ENCODE data around the gene PPIL4.

GRCh38 chr6:149580880-149581279, 35.0 kb upstream of the PPIL4 start:
- TF ChIP-seq CTCF (IDR thresholded peaks at IDR 0.05) (no peak), EZH2 (IDR thresholded peaks at IDR 0.05; ENCODE audit: borderline replicate concordance, insufficient read depth, low read depth, low read length, poor library complexity, severe bottlenecking) (no peak)

All from B cell (primary cell).